K562 (cell line): Measurements from ENCODE around the gene ACCSL. TPM values are rescaled to one million over a fixed set of nuclear protein-coding genes. Genes with fewer than 3 reads are reported as not detected.

Source experiments
- CREB3 ChIP-seq: fragments of 450-650 bp; conservative IDR thresholded peaks from 2 replicates; pipeline ENCODE4 v1.6.1; 2016; ENCODE audit warnings: missing genetic modification characterization, low read depth, mild to moderate bottlenecking, missing compliant biosample characterization, moderate library complexity
- FOXK1 ChIP-seq: sonication (generic); formaldehyde crosslinking; IDR thresholded peaks from 2 replicates; pipeline ENCODE4 v1.8.0; 2022; ENCODE audit warnings: missing genetic modification reagents, mild to moderate bottlenecking, borderline replicate concordance
- GABPA ChIP-seq: fragments of 200-800 bp; sonication (Bioruptor generic); conservative IDR thresholded peaks from 2 replicates; pipeline ENCODE4 v1.6.1; 2016; ENCODE audit warnings: low read depth, missing genetic modification characterization, missing compliant biosample characterization
- IRF2 ChIP-seq: sonication (generic); formaldehyde crosslinking; IDR thresholded peaks from 2 replicates; pipeline ENCODE4 v1.8.1; 2022; ENCODE audit warnings: mild to moderate bottlenecking, missing genetic modification reagents
- JUNB ChIP-seq: fragments of 450-650 bp; formaldehyde crosslinking; conservative IDR thresholded peaks from 2 replicates; pipeline ENCODE4 v1.4.0; 2020; ENCODE audit warnings: mild to moderate bottlenecking
- MAFK ChIP-seq: IDR thresholded peaks from 2 replicates; pipeline ENCODE4 v1.6.1; 2011; ENCODE audit warnings: low read length, improper control_type of control experiment
- MCM2 ChIP-seq: fragments of 450-650 bp; IDR thresholded peaks from 2 replicates; pipeline ENCODE4 v1.6.1; 2017; ENCODE audit warnings: low read depth, mild to moderate bottlenecking
- MEIS2 ChIP-seq: fragments of 450-650 bp; IDR thresholded peaks from 2 replicates; pipeline ENCODE4 v1.6.1; 2014; ENCODE audit warnings: mild to moderate bottlenecking; ENCODE audit not compliant: partially characterized antibody
- POLR3A ChIP-seq: IDR thresholded peaks from 2 replicates; pipeline ENCODE4 v1.6.1; 2011; ENCODE audit warnings: borderline replicate concordance, mild to moderate bottlenecking, moderate library complexity; ENCODE audit not compliant: insufficient read length, insufficient read depth; ENCODE audit errors: extremely low read depth
- RHOXF2B ChIP-seq: fragments of 250-450 bp; sonication (Bioruptor Pico); conservative IDR thresholded peaks from 2 replicates; pipeline ENCODE4 v1.5.1; 2021
- SRSF1 ChIP-seq: fragments of 200-400 bp; formaldehyde crosslinking; IDR thresholded peaks from 2 replicates; pipeline ENCODE4 v1.6.1; 2017; ENCODE audit warnings: mild to moderate bottlenecking, low read depth, low read length, moderate library complexity
- UBTF ChIP-seq, 2 experiments: IDR thresholded peaks; 2 replicates each; pipeline ENCODE4 v1.6.1; 2012; ENCODE audit warnings: improper control_type of control experiment in 2 of 2, low read depth in 2 of 2, low read length in 2 of 2, borderline replicate concordance in 1 of 2
- ZBED1 ChIP-seq: IDR thresholded peaks from 2 replicates; pipeline ENCODE4 v1.6.1; 2014
- ZFP1 ChIP-seq: fragments of 450-650 bp; formaldehyde crosslinking; IDR thresholded peaks from 2 replicates; pipeline ENCODE4 v1.4.0; 2020; ENCODE audit warnings: mild to moderate bottlenecking, mixed read lengths
- ZNF282 ChIP-seq: sonication (generic); formaldehyde crosslinking; IDR thresholded peaks from 2 replicates; pipeline ENCODE4 v1.8.1; 2023; ENCODE audit warnings: missing genetic modification reagents
- ZNF592 ChIP-seq: fragments of 450-650 bp; IDR thresholded peaks from 2 replicates; pipeline ENCODE4 v1.6.1; 2017; ENCODE audit warnings: antibody characterized with exemption, mild to moderate bottlenecking
- ZNF76 ChIP-seq: fragments of 250-450 bp; sonication (Bioruptor Pico); IDR thresholded peaks from 2 replicates; pipeline ENCODE4 v1.4.0; 2020; ENCODE audit warnings: mild to moderate bottlenecking, moderate library complexity, borderline replicate concordance
- polyA plus RNA-seq, 8 experiments: library from polyadenylated mRNA; depleted of rRNA in 4 of 8; stranded (reverse) in 5 of 8; unstranded in 3 of 8; fragments of >200 nt; fragmentation: Nextera tagmentation in 2 of 8; fragmentation: Illumina TruSeq in 1 of 8; extraction: Ambion mirVana in 2 of 8; extraction: Trizol in 1 of 8; gene quantifications; 2 replicates each; pipeline versions ENCODE4 v1.2.1 to v1.2.3, GENCODE V29; 2011 to 2014; ENCODE audit warnings: inconsistent platforms in 1 of 8, missing spikeins in 1 of 8
- total RNA-seq, 7 experiments: library from RNA; depleted of rRNA in 6 of 7; stranded (reverse); fragments of >200 nt in 6 of 7; fragmentation: Illumina TruSeq in 2 of 7; extraction: Trizol in 2 of 7; gene quantifications; 2 replicates each; pipeline versions ENCODE4 v1.2.1 to v1.2.3, GENCODE V29; 2011 to 2021; ENCODE audit warnings: low replicate concordance in 1 of 7
- TF ChIP-seq, protein P1 (sequence below): fragments of 450-650 bp; conservative IDR thresholded peaks from 2 replicates; pipeline ENCODE4 v1.6.1; 2016; ENCODE audit warnings: missing genetic modification characterization, low read depth, mild to moderate bottlenecking, control low read depth, missing compliant biosample characterization

The ACCSL gene
- total and polyA plus RNA-seq, 9 of the 15 experiments (the other 6 are each of a cell fraction or from before 2014, with no cell fraction given), result not detected

- no peak for TF ChIP-seq JUNB (CRISPR knock-in tag)
- TF ChIP-seq CREB3 (tag), result 0 out of 2 replicates have a peak, but pooled peaks have one; percentile 57
- no peak for TF ChIP-seq POLR3A
- no peak for TF ChIP-seq MEIS2
- TF ChIP-seq ZNF592, result peak; percentile 90
- no peak for TF ChIP-seq MAFK
- TF ChIP-seq IRF2, result no peak
- peak; percentile 67 to 93; a peak in 3 of 4 replicates for TF ChIP-seq UBTF (IDR thresholded peaks at IDR 0.05; ENCODE audit: borderline replicate concordance in 1 of 2, low read depth in 2 of 2, low read length in 2 of 2)
- TF ChIP-seq ZNF282 (CRISPR knock-in tag), result no peak
- TF ChIP-seq FOXK1 (CRISPR knock-in tag), result peak; percentile 61; the same call in 1 of the 2 replicates
- TF ChIP-seq GABPA (tag), result peak; percentile 48
- TF ChIP-seq, protein P1, sequence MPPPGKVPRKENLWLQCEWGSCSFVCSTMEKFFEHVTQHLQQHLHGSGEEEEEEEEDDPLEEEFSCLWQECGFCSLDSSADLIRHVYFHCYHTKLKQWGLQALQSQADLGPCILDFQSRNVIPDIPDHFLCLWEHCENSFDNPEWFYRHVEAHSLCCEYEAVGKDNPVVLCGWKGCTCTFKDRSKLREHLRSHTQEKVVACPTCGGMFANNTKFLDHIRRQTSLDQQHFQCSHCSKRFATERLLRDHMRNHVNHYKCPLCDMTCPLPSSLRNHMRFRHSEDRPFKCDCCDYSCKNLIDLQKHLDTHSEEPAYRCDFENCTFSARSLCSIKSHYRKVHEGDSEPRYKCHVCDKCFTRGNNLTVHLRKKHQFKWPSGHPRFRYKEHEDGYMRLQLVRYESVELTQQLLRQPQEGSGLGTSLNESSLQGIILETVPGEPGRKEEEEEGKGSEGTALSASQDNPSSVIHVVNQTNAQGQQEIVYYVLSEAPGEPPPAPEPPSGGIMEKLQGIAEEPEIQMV (tag), result 0 out of 2 replicates have a peak, but pooled peaks have one; percentile 44
- no peak for TF ChIP-seq MCM2
- TF ChIP-seq RHOXF2B (CRISPR knock-in tag), result no peak
- TF ChIP-seq ZBED1, result no peak
- no peak for TF ChIP-seq ZFP1 (CRISPR knock-in tag)
- no peak for TF ChIP-seq ZNF76
- TF ChIP-seq SRSF1, result no peak
Observed at GRCh38 chr11:44065841-44066731, 18.3 kb downstream of the ACCSL start, which contains the start of gene ACCS (continued).
